Stimulated activated CD4-positive, alpha-beta T cell treated with anti-CD3 and anti-CD28 coated beads, Interleukin-1b, Interleukin-23, amount 100 ng/mL, for 48 hours (primary cell): ENCODE results near the gene ZMYND8.
"Not testable (repeated sequence)": the region's sequence is repeated elsewhere in the genome, so short reads cannot be mapped to it uniquely, and the experiment has no call there.

Experiments
- DNase-seq: peaks from one replicate; pipeline ENCODE4 v3.0.0-alpha.2; 2020

The ZMYND8 gene

DNA sequence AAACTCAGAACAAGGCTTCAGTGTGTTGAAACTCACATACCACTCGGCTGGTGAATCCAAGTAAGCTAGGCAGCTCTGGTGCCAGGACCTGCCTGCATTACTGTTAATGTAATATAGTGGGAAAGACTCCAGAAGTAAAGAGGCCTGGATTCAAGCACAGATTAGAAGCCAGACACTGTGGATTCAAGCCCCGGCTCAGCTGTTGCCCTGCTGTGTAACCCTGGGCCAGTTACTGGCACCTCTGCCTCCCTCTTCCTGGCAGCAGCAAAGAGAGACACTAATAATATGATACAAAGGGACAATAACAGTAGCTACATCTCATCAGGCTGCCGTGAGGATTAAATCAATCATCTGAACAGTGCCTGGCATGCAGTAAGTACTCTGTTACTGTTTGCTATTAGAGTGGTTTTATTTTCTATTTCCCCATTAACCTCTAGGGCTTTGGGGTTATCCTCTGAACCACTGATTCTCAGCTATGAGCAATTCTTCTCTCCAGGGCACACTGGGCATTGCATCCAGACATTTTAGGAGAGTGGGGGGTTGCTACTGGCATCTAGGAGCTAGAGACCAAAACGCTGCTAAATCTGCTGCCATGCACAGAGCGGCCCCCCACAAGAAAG lies 92.9 kb downstream of the ZMYND8 start:
- no peak for DNase-seq

DNA sequence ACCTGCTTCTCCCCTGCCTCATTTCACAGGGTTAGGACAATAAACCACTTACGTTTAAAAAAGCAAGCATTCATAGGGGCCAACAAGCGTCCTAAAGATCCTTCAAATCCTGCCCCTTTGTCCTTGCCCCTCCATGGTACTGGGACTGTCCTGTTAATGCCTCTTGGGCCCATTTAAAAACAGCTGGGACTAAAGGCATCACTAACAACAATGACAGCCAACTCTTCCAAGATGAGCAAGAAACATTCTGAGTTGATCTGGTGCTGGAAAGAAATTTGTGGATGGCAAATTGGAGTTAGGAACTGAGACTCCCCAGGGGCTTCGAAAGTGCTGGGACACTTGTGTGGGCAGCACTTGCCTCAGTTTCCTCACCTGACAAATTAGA lies 93.4 kb downstream of the ZMYND8 start:
- DNase-seq, result no peak

DNA sequence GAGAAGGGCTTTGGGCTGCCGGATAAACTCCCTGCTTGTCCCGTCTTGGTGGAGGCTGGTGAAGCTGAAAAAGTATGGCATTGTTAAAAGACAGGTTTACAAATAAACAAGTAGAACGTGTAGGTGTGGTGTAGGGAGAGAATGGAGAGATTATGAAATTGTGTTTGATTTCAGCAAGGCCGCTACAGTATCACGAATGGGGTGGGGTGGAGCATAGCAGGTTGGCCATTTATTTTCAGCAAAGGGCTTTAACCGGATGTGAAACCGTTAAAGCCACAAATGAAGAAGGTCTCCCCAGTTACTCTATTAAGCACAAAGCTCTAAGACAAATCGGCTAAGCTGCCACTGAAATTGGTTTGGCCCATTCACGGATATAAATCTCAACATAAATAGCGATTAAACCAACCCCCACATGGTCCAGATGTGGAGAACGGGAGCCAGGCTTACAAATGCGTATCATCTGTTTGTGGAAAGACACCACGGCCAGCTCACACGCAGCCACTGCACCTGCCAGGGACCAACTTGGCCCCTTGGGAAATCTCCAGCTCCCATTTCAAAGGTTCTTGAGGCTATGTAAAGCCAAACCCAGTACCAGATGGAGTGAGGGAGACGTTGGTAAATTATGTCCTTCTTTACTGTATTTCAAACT lies 94.0 kb downstream of the ZMYND8 start:
- no peak for DNase-seq

DNA sequence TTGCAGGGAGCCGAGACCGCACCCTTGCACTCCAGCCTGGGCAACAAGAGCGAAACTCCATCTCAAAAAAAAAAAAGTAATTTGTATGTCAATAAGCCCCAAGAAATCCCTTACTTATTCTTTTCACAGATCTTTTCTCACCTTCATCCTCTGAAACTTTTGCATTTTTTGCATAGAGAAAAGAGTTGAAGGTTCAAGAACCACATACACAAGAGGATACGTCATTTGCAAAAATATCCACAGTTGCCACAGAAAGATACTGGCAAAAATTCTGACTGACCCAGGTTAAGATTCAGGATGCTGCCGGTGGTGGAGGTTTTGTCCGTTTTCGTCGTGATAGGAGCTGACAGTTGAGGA lies 94.5 kb downstream of the ZMYND8 start:
- DNase-seq, result no peak

DNA sequence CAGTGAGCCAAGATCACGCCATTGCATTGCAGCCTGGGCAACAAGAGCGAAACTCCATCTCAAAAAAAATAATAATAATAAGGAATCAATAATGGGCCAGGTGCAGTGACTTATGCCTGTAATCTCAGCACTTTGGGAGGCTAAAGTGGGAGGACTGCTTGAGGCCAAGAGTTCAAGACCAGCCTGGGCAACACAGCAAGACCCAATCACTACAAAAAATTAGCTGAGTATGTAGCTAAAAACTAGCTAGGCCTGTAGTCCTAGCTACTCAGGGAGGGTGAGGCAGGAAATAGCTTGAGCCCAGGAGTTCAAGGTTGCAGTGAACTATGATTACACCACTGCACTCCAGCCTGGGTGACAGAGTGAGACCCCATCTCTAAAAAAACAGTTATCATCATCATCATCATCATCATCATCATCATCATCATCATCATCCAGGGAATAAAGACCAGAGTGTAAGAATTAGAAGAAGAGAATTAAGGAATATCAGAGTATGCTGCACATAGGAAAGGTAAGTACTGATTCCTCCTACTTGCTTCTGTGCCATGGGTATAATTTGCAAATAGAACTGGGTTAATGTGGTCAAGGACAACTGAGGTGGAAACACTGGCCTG lies 95.2 kb downstream of the ZMYND8 start:
- DNase-seq, result not testable (repeated sequence)

DNA sequence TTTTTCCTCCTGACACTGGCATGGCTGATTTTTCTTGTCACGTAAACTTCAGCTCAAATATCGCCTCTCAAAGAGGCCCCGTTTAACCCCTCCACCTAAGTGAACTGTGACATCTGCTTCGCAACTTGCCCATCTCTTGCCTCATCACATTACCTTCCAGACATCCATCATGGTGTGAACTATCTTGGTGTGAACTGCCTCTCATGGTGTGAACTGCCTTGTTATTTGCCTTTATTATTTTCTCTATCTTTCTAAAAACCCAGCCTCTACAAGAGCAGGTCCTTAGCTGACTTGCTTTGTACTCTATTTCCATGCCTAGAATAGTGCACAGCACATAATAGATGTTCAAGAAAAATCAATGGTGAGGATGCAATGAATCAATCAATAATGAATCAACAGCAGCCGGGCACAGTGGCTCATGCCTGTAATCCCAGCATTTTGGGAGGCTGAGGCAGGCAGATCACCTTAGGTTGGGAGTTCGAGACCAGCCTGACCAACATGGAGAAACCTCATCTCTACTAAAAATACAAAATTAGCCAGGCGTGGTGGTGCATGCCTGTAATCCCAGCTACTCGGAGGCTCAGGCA lies 95.9 kb downstream of the ZMYND8 start:
- not testable (repeated sequence) for DNase-seq

DNA sequence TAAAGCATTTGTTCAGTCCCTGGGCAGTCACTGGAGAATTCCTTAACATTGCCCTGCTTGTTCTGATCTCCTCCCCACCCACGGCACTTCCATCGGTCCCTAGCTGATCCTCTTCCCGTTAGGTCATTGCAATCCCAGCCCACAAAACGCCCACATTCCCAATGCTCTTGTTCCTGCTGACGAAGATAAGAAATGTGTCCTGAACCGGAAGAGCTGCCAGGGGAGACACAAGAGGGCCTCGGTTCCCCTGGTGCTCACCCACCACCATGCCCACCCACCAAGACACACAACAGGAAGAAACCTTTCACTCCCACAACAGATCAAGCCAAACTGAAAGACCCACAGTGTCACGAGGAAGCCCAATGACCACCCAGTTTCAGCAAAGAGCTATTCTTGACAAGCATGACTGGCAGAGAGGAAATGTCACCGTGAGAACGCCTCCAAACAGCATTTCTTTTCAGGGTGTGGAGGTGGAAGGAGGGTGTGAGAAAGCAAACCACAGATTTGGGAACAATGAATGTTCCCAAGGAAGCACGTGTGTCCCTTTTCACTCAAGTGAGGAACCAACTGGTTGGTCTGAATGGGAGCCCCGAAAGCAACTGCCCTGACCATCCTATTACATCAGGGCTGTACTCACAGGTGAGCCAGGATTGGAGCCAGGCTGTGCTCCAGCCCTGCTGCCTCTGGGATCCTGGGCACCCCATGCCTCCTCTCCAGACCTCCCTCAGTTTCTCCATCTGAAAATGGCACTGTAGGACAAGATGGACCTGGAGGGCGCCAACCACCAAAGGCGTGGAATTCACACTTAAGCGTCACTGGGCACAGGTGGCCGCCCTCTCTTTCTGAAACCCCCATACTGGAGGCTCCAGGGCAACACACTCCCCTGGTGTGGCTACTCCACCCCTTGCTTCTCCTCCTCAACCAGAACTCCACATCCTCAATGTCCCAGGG lies 97.5 kb downstream of the ZMYND8 start:
- no peak for DNase-seq

DNA sequence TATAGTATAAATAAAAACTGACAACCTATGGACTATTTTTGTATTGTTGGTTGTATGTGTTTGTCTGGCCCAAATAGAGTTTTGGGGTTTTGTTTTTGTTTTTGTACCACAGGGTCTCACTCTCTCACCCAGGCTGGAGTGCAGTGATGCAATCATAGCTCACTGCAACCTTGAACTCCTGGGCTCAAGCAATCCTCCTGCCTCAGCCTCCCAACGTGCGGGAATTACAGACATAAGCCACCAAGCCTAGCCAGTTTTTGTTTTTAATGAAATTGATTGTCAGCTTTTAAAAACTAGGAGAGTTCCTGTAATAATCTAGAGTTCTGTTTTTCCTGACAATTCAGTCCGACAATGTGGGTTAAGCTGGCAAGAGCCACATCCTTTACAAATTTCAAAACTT lies 98.7 kb downstream of the ZMYND8 start:
- no peak for DNase-seq

DNA sequence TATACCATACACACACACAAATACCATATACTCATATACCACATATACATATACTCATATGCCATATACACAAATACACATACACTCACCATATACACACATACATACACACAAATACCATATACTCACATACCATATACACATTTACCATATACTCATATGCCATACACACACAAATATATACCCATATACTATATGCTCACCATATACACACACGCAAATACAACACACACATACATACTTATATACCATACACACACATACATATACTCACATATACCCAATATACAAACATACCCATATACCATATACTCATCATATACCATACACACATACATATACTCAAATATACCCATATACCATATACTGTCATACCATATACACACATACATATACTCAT lies 99.2 kb downstream of the ZMYND8 start:
- DNase-seq, result no peak

DNA sequence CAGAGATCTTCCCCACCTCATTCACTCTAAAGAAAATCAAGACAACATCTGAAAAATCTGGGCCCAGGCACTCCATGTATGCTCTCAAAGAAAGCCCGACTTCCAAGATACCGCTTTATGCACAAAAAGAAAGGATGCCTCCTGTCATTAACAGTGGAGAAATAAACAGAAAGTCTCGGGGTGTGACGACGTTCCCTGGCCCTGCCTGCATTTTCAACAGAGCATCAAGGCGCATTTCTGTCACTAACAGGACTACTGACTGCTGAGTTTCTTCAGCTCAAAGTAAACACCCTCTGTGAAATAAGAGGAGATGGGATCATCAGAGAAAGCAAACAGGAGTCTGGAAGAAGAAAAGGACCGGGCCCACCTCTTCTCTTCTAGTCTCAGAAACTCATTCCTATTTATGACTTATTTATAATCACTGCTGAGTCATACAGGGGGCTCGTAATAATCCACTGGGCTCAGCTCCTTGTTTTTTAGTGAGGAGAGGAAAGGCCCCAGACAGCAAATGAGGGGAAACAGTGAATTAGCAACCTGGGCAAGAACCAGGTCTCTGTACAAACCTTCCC lies 99.7 kb downstream of the ZMYND8 start:
- DNase-seq, result no peak

DNA sequence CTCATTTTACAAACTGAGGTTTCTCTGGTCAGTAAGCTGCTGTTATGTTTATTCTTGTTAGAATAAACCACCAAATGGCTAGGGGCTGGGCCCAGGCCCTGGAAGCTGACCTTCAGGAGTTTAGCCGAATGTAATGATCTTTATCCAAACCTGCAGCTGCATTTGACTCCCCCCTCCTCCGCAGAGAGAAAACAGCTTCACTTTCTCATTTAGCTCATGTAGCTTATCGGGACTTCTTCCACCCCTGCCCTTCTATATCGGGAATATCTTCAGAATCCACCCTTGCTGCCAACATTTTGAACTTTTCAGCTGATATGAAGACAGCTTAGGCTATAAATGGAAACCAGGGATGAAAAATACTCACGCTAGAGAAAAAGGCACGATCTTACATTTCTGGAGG lies 102.6 kb downstream of the ZMYND8 start:
- no peak for DNase-seq

DNA sequence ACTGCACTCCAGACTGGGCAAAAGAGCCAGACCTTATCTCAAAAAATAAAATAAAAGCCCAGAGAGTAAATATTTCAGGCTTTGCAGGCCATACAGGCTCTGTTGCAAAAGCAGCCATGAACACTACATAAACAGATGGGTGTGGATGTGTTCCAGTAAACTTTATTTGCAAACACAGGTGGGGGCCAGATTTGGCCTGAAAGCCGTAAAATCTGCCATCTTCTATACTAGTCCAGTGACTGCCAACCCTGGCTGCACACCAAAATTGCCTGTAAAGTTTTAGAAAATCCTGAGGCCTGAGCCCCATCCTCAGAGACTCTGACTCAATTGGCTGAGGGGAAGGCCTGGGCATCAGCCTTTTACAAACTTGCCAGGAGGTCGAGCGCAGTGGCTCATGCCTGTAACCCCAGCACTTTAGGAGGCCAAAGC lies 103.6 kb downstream of the ZMYND8 start:
- no peak for DNase-seq

DNA sequence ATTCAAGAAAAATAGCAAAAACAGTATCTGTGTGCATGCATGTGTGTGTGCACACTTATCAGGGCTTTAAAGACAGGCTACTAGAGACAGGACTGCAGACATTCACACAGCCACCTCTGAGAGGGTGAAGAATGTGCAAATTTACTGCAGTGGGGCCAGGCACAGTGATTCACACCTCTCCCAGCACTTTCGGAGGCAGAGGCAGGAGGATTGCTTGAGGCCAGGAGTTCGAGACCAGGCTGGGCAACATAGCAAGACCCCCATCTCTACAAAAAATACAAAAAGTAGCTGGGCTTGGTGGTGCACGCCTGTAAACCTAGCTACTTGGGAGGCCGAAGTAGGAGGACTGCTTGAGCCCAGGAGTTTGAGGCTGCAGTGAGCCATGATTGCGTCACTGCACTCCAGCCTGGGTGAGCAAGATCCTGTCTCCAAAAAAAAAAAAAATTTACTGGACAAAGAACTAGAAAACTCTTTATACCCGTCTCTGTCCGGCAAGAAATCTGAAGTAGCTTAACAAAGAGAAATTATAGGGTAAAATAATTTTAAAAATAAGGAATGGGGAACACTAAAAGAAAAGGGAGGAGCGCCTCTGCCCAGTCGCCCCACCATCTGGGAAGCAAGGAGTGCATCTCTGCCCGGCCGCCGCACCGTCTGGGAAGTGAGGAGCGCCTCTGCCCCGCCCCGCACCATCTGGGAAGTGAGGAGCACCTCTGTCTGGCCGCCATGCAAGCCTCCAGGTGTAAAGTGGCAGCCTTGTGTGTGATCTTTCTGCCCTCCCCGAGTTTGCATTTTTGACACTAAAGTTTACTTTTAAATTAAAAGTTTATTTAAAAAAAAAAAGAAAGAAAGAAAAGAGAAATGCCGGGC lies 105.1 kb downstream of the ZMYND8 start:
- no peak for DNase-seq

DNA sequence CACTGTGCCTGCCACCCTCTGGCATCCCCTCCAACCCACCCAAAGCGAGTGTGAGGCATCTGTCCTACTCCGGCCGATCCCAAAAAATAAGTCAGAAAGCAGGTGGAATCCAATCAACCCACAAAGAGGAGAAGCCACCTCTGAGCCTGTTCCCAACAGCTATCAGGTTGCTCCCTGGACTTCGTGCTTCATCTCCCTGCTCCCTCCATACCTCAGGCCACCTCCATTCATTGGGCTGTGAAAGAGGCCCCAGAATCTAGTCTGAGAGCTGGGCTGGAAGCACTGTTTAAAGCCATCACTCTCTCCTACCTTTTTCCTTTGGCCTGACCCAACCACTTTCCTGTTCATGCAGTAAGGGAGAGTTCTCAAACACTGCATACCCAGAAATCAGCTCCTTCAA lies 106.1 kb downstream of the ZMYND8 start:
- DNase-seq, result no peak

DNA sequence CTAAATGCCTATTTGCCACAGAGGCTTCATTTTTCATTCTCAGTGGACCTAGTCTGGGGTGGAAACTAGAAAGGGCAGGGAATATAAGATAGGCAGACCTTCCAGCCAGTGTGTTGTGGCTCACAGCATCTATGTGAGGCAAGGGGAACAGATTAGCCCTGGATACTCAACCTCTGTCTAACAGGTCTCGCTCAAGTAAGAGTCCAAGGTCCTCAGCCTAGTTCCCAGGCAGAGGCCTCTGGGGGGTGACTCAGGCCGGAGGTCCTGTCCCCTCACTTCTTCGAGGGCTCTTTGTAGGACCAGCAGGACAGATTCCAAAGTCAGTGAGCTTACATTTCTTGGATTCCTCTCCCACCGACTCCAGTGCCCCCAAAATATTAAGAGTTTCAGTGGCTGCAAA lies 106.6 kb downstream of the ZMYND8 start:
- no peak for DNase-seq

DNA sequence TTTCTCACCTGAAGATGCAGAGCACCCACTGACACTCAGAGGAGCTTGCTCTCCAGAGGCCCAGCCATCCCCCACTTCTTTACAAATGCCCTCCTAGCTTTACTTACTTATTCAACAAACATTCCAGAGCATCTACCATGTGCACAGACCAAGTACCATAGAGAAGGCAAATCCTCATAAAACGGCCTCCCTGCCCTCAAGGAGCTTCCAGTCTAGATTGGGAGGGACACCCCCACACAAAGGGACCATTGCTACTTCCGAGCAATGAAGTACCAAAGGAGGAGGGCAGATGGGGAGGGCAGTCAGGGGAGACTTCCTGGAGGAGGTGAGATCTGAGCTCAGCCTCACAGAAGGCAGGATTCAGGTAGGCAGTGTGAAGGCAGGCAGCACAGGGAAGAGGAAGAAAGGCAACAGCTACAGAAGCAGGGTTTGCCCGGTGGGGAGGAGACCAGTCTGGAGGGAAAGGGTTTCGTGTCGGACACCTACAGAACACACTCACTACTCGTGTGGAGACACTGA lies 108.0 kb downstream of the ZMYND8 start:
- no peak for DNase-seq

DNA sequence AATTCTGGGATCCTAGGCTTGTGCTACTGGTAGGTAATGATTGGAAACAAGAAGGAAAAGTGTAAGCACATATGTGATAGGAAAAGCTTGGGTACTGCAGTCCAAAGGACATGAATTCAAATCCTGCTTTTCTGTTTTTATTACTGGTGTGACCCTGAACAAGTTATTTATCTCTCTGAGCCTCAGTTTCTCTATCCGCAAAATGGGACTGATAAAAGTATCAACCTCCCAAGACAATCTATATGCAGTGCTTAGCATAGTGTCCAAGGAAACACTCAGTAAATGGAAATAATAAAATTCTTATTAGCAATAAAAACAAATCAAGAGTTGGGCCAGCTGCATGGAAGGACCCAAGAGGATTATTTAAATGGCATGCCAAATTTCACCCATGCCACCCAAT lies 108.5 kb downstream of the ZMYND8 start:
- no peak for DNase-seq

DNA sequence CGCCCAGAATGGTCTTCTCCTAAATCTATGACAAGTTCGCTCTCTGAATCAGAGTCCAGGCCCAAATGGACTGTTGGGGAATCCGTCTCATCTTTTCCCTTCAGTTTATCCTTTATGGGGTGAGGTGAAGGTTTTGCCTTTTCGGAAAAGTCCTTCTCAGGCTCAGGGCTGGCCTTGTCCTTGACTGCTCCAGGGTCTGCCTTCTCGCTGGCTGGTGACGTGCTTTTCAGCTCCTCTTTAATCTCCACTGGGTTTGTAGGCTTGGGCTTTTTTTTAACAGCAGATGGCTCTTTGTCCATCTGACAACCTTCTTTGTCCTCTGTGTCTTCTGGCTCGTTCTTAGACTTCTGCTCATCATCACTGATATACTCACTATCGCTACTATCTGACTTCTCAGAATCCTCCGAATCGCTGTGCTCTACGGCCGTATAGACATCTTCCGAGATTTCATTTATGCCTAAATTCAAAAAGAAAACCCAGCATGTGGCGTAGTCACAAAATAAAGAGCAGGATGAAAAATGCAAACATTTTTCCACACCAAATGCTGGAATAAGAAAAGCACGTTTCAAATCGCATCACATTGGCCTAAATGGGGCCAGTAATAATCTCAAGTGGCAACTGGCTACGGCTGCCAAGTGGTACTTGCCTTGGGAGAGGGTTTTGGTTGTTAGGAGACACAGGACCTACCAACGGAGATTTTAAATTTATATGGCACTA lies 110.3 kb downstream of the ZMYND8 start:
- DNase-seq, result no peak

DNA sequence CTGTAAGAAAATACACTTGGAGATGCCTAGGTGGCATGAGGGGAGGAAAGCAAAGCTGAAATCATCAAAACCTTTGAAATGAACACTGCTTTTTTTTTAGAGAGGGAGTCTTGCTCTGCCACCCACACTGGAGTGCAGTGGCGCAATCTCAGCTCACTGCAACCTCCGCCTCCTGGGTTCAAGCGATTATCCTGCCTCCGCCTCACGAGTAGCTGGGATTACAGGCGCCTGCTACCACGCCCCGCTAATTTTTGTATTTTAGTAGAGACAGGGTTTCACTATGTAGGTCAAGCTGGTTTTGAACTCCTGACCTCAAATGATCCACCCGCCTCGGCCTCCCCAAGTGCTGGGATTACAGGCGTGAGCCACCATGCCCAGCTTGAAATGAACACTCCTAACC lies 111.3 kb downstream of the ZMYND8 start:
- DNase-seq, result not testable (repeated sequence)

DNA sequence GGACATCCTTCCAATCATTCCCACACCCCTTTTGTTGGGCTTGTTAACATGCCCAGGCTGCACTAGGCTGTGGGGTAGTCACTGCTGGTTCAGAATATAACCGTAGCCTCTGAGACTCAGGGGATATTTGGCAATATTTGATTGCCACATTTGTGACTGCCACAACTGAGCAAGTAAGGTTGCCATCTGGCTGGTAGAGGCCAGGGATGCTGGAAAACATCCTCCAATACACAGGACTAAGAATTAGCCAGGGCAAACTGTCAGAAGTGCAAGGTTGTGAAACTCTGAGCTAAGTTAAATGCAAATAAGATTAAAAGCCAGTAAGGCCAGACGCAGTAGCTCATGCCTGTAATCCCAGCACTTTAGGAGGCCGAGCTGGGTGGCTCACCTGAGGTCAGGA lies 112.0 kb downstream of the ZMYND8 start:
- no peak for DNase-seq
